ENCODE measurements around the gene ARID1A.

- TF ChIP-seq, protein P1, sequence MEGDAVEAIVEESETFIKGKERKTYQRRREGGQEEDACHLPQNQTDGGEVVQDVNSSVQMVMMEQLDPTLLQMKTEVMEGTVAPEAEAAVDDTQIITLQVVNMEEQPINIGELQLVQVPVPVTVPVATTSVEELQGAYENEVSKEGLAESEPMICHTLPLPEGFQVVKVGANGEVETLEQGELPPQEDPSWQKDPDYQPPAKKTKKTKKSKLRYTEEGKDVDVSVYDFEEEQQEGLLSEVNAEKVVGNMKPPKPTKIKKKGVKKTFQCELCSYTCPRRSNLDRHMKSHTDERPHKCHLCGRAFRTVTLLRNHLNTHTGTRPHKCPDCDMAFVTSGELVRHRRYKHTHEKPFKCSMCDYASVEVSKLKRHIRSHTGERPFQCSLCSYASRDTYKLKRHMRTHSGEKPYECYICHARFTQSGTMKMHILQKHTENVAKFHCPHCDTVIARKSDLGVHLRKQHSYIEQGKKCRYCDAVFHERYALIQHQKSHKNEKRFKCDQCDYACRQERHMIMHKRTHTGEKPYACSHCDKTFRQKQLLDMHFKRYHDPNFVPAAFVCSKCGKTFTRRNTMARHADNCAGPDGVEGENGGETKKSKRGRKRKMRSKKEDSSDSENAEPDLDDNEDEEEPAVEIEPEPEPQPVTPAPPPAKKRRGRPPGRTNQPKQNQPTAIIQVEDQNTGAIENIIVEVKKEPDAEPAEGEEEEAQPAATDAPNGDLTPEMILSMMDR (IDR thresholded peaks at IDR 0.05): no peak
- TF ChIP-seq POLR2A (IDR thresholded peaks at IDR 0.05): no peak
Measured at GRCh38 chr1:26791626-26792025, 95.8 kb downstream of the ARID1A start.
